Activated naive CD4-positive, alpha-beta T cell treated with anti-CD3 and anti-CD28 coated beads, Interleukin-2, amount 10 ng/mL, durations not matched to agents 7 days and 5 days (primary cell): ENCODE measurements around the gene BTBD6.
"Not testable (repeated sequence)": the region's sequence is repeated elsewhere in the genome, so short reads cannot be mapped to it uniquely, and the experiment has no call there.

Experiments used
- CTCF ChIA-PET: fragments of 350-600 bp; sonication (Branson Sonifier 250); formaldehyde crosslinking; loops from one replicate; lab custom pipeline; 2021; ENCODE audit warnings: antibody characterized with exemption; lab: Charles Lee
- DNase-seq: peaks from one replicate; pipeline ENCODE4 v3.0.0-alpha.2; 2020
- H3K27ac Mint-ChIP-seq: one replicate; pipeline ENCODE4 v1.8.0; 2021; ENCODE audit warnings: mild to moderate bottlenecking, moderate library complexity, mixed read lengths
- H3K27me3 Mint-ChIP-seq: one replicate; pipeline ENCODE4 v1.8.0; 2021; ENCODE audit warnings: mild to moderate bottlenecking, mixed read lengths
- H3K36me3 Mint-ChIP-seq: one replicate; pipeline ENCODE4 v1.8.0; 2021; ENCODE audit warnings: mixed read lengths
- H3K4me1 Mint-ChIP-seq: one replicate; pipeline ENCODE4 v1.8.0; 2021; ENCODE audit warnings: mixed read lengths
- H3K4me3 Mint-ChIP-seq: one replicate; pipeline ENCODE4 v1.8.0; 2021; ENCODE audit warnings: mild to moderate bottlenecking, moderate library complexity, mixed read lengths
- H3K9me3 Mint-ChIP-seq: one replicate; pipeline ENCODE4 v1.8.0; 2021; ENCODE audit warnings: mixed read lengths

BTBD6 gene

GRCh38 chr14:105294142-105294597 is 45.8 kb downstream of the BTBD6 start:
- CTCF ChIA-PET = interaction anchor here (1.0 to 1.4 kb wide), 2 partner anchors 57 to 207 kb away, joined by 3 read pairs; no protein-coding TSS in a partner anchor
- peak; percentile 88 for DNase-seq
- Mint-ChIP-seq H3K9me3 (no peaks in the 10 kb centered on the region), H3K4me3 (peak overlapping the region; percentile 58), H3K36me3 (peaks cover 7% of the 10 kb centered on the region), H3K27ac (peak overlapping the region; percentile 90), H3K27me3 (no peaks in the 10 kb centered on the region), H3K4me1 (peaks cover 59% of the 10 kb centered on the region)

- H3K27me3 Mint-ChIP-seq, CTCF ChIA-PET, H3K4me3 Mint-ChIP-seq, H3K9me3 Mint-ChIP-seq, DNase-seq, H3K27ac Mint-ChIP-seq: not testable (repeated sequence)
- Mint-ChIP-seq H3K4me1 (peaks cover 53% of the 10 kb centered on the region), H3K36me3 (peaks cover 13% of the 10 kb centered on the region)
Measured at GRCh38 chr14:105297311-105297710, 49.0 kb downstream of the BTBD6 start.

GRCh38 chr14:105299654-105300541 is 51.6 kb downstream of the BTBD6 start:
- H3K27me3 Mint-ChIP-seq = no peaks in the 10 kb centered on the region
- H3K36me3 Mint-ChIP-seq = peaks cover 12% of the 10 kb centered on the region
- peak overlapping the region; percentile 85 for H3K27ac Mint-ChIP-seq
- DNase-seq = no peak
- CTCF ChIA-PET = interaction anchor here (1.2 to 2.6 kb wide), 4 partner anchors 14 to 97 kb away, joined by 3 to 6 read pairs (median 4); partner anchors contain the start of genes BTBD6 and PACS2
- H3K9me3 Mint-ChIP-seq = no peaks in the 10 kb centered on the region
- H3K4me1 Mint-ChIP-seq = peaks cover 49% of the 10 kb centered on the region
- peak overlapping the region; percentile 85 for H3K4me3 Mint-ChIP-seq
